ENCODE data around the gene STARD10.

STARD10 gene

DNA sequence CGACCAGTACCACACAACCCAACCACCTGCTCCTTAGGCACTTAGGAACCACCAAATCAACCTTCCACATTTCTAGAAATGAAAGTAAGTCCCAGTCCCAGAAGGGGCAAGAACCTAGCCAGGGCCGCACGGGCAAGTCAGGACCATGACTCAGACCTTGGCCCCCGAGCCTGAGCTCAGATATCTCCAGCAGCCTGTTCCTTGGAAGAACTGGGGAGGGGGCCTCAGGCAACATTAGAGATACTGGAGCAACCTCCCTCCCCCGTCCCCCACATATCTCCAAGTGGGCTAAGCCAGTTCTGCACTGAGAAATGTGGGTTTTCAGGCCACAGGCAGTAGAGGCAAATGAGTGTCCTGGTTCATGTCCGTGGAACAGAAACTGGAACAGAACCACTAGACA is 49.4 kb downstream of the STARD10 start:
- no peak for DNase-seq (ENCODE audit: low spot score)

DNA sequence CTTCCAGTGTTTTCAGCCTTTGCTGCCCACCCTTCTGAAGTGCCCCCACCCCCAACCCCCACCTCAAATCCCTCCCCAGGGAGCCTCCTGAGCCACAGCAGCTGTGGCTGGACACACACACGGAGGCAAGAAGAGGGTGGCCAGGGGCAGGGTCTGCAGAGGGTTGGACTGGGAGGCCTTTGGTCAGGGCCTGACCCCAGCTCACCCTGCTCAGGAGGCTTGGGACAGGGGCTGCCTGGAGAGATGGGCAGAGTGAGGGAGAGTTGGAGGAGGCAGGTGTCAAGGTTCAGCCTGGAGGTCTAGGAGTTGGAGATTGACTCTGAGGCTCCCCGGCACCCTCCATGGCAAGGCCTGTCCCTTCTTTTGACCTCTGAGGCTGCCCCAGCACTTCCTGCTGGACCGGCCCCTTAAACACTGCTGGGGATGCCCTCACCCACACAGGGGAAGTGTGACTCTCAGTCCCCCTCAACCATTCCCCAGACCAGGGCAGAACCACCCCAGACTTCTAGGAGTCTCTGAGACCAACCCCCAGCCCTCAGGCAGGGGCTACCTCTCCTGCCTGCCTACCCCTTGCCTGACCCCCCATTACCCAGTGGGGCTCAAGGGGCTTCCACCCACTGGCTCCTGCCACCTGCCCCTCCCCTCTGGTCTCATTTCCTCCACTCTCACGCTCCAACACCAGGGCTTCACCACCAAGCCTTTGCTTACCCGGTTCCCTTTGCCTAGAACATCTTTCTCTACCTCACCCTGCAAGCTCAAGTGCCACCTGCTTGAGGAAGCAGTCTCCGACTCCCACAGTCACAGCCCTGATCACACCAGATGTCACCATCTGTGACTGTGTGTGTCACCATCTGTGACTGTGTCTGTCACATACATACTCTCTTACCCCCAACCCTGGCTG is 50.3 kb downstream of the STARD10 start:
- no peak for DNase-seq (ENCODE audit: low spot score)

DNA sequence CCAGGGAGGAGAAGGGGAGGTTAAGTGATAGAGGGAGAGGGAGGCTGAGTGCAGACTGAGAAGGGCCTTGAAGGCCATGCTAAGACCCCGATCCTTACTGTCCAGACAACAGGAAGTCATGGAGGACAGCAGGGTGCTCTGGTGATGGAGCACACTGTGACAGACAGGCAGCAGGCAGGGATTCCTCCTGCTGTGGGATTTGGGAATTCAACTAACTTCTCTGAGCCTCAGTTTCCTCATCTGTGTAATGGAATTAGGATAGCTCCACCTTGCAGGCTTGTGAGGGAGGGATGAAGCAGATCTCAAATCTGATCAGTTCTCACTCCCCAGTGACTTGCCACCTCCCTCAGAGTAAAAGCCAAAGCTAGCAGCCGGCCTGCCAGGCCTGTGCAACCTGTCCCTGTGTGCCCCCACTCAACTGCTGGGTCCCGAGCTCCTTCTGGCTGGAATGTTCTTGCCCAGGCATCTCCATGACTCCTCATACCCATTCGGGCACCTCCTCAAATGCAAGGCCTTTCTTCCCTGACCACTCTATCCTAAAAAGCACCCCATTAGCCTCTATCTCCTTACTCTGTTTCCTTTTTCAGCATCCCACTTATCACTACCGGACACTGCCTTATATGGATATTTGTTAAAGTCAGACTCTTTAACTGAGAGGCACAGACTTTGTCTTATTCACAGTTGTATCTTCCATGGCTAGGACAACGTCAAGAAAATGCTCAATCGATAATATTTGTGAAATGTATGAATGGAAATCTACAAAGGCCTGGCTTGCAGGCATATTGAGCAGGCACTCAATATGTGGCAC is 51.1 kb downstream of the STARD10 start:
- DNase-seq (ENCODE audit: low spot score), result no peak

DNA sequence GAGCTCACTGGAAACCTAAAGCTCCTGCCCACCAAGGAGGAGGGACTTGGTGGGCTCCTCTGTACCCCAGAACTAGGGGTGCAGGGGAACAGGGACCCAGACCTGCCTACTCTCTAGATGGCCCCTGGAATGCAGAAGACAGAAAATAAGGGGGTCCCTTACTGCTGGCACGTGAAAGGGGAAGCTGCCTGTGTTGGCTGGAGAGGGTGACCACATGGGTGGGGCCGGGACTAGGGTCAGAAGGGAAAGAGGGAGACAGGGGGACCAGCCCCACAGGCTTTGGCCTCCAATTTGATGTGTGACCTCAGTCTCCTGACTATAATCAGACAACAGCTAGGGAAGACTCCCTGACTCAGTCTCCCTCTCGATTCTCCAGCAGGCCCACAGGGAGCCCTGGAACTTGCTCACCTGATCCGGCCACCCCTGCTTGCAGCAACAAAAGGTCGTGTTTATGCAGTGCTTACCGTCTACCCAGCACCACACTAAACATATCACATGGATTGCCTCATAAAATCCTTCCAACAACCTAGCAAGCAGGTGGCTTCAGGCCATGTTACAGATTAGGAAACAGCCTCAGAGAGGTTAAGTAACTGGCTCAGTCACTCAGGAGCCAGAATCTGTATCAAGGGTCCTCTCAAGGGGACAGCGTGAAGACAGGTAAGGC is 51.9 kb downstream of the STARD10 start:
- DNase-seq (ENCODE audit: low spot score), result no peak

DNA sequence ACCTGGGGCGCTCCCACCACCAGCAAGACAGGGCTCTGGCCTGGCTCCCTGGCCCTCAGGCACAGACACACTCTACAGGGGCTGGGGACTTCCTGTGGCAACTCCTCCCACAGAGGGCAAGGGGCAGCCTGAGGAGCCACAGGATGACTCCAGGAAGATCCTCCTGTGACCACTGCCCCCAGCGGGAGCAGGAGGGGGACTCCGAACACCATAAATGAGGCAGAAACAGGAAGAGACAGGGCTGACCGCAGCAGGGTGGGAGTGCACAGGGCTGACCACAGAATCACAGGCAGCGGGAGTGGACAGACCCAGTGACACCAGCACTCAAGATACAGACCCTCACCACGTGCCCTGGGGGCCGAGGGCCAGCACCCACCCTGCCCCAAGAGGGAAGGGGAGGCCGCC is 52.4 kb downstream of the STARD10 start:
- no peak for DNase-seq (ENCODE audit: low spot score)

DNA sequence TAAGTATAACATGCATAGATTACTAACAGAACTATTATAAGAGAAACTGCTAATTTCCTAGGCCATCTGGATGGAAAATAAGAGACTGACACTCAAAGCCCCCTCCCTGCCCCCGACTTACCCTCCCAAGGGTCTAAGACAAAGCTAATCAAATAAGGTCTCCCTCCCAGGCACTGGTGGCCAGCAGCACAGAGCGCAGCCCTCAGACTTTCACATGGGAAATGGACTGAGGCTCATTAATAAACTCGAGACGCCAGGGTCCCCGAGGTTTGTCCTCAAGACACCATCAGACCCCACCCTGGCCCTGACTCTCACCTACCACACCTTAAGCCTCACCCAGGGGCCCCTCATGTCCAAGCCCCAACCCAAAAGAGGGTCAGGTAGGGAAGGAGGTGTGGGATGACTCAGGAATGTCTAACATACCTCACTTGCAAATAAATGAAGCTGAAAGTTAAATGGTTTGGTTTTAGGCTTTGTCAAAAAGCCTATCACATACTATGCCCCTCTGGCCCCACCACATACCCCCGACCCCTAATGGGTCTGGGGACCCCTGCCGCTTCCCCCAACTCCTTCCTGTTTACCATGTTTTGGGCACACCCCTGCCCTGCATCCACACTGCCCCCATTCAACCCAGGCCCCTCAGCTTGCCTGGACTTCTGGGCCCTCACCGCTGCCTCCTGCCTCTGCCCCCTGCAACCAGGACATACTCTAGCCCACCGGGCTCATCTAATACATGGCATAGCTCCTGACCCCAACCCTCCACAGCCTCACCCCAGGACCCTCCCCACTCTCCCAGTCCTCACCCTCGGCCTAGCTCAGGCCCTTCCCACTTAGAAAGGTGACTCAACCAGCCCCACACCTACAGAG is 53.1 kb downstream of the STARD10 start:
- no peak for DNase-seq (ENCODE audit: low spot score)

DNA sequence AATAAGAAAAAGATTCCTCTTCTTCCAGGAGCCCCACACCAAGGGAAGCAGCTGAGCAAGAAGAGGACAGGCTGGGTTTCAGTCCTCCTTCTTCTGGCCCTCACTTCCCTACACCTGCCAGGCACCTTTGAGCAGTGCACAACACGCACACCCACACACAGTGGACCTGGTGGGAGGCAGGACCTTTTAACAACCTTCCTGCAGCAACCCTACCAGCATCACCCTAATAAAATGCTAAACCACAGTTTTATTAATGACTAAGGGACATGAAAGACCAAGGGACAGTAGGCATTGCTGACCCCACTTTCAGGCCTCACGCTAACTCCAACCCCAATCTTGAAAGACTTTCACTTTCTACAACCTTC is 53.8 kb downstream of the STARD10 start:
- no peak for DNase-seq (ENCODE audit: low spot score)

DNA sequence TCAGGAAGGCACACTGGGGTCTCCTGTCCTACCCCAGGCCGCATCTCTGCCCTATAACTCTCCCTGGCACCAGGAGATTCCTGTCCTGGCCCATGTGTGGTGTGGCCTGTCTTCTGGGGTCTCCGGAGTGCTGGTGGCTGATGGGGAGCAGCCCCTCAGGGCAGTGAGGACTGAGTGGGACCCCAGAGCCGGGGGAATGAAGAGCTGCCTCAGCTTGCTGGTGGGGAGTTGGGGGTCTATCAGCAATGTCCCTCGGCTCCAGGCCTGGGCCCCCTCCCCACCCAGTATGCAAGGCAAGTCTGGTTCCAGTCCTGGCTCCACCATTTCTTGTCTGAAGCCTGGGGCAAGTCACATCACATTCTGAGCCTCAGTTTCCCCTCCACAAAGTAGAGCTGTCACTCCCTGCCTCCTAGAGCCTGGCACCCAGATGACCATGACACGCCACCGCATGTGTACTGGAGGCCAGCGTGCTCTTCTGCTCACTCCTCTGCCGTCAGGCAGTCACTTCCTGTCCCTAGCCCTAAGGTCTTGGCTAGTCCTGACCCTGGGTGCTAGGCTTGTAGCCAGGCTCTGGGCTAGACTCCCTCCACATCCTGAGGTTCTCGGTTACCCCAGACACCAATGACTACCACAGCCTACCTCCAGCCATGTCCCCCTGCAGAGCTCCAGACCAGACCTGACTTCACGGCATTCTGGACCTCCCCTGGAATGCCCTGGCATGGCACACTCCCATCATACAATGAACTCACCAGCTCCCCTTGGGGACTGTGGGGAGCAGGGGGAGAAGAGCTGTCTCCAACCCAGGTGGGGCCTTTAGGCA is 54.4 kb downstream of the STARD10 start:
- DNase-seq (ENCODE audit: low spot score), result no peak

DNA sequence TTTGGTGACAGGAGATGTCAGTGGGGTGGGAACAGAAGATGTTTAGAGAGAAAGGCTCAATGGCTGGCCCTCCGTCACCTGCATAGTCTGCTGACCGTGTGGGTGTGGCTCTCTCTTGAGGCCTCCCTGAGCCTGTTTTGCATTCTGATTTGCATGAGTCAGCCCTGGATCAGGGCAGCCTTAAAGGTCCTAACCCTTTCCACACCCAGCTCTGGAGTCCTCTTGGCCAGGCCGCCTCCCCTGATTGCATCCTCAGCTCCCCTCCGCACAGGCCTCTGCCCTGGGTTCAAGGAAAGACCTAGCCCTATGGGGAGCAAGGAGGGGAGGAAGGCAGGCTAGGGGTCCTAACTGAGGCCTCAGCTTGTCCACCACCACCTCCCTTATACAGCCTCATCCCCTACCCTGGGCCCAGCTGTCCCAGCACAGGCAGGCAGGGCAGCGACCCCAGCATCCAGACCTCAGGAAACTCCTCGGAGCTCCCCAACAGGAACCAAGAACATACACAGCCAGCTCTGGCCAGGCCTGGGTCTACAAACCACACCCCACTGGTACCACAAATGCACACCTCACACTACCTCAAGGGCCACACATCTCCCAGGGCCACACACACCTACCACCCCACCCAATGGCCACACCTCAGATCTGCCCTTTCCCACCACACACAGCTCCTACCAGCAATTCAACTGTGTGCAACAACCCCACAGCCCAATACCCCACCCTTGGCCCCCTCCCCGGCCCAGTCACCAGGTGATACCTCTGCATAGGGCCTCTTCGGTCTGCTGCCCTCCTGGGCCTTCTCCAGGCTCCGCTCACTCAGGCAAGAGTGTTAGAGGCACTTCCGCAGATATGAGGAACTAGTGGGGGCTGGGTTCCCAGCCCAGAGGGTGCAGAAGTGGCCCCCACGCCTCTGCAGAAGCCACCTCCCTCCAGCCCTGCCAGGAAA is 55.4 kb downstream of the STARD10 start:
- no peak for DNase-seq (ENCODE audit: low spot score)

DNA sequence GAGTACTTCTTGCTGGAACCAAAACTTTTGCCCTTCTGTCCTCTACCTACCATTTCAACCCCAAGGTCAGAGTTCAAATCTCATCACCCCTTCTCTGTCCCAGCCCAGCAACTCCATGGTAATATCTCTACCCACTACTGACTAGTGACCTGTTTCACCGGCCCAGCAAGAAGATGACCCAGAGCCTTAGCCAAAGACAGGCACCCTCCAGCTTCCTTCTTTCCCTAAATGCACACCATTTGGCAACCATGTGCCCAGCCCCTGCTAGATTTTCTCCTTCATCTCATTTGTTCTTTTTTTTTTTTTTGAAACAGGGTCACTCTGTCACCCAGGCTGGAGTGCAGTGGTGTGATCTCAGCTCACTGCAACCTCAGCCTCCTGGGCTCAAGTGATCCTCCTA is 56.5 kb downstream of the STARD10 start:
- DNase-seq (ENCODE audit: low spot score), result no peak

DNA sequence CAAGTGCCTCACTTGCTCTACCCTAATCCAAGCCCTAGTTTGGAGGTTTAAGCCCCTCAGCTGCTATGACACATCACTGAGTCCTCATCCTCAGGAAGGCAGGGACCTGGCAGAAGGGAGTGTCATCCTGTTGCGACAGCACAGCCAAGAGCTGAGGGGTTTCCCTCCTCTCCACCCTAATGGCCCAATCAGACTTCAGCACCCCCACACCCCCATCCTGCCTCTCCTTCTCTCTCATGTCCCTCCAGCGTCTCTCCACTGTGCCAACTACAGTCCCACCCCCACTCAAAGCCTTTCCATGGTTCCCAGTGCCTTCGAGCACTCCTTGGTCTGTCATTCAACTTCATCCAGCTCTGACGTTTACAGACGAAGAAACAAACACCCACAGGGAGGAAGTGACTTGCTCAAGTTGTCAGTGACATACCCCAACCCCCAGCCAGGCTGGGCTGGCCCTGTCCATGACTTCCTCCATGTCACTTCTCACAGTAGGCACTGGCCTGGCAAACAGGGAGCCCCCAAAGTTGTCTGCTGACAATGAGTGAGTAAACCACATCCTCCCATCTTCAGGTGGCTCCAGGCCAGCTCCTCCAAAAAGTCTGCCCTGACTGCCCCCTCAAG is 57.3 kb downstream of the STARD10 start:
- DNase-seq (ENCODE audit: low spot score), result no peak

DNA sequence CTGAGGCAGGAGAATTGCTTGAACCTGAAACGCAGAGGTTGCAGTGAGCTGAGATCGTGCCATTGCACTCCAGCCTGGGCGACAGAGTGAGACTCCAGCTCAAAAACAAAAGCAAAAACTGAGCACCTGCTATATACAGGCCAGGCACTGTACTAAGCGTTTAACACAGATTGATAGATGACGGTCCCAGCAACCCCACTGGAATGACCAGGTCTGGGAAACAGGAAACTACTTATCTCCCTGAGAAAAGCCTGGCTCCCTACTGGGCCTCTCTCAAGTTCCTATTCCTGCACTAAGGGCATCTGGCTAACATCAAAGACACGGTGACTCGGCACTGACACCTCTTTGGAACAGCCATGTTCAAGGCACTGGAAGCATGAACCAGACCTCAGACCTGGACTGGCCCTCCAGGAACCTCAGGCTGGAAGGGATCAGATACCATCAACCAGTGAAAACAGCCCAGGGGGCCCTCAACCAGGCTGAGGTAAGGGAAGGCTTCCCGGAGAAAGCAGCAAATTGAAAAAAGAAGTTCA is 58.3 kb downstream of the STARD10 start:
- no peak for DNase-seq (ENCODE audit: low spot score)

DNA sequence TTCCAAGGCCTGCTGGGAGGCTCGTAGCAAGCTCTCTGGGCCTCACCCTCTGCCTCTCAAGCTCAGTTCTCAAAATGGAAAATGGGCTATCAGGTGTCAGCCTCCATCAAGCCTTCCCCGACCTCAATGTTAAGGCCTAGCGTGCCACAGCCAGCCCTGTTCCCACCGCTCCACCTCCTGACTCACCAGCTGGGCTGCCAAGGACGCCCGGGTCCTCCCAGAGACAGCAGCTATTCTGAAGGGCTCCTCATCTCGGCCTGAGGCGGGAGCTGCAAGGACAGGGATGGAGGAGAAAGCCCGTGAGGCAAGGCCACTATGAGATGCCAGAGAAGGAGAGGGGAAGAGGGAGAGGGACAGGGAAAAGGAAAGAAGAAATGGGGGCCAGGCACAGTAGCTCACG is 61.5 kb downstream of the STARD10 start:
- no peak for DNase-seq (ENCODE audit: low spot score)

DNA sequence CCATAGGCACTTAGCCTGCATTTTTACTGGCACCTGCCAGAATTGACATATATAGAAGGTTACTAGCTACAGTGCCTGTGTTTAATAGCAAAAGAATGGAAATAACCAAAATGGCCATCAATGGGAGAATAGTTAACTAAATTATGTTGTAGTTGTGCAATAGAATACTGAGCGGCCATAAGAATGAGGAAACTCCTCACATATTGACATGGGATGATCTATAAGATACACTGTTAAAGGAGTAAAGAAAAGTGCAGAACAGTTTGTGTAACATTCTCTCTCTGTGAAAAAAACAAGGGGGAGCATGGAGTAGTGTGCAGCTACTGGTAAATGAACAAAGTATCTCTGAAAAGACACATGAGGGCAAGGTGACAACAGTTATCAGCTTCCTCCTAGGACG is 63.1 kb downstream of the STARD10 start:
- no peak for DNase-seq (ENCODE audit: low spot score)

DNA sequence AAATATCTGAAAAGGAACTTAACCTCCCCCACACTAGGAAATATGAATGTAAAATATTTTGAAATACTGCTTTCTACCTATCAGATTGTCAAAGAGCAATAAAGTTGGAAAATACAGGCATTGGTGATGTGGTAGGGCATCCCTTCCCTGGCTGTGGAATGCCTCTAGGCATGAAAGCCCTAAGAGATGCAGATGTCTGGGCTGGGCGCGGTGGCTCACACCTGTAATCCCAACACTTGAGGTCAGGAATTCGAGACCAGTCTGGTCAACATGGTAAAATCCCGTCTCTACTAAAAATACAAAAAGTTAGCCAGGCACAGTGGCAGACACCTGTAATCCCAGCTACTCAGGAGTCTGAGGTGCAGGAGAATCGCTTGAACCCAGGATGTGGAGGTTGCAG is 63.6 kb downstream of the STARD10 start:
- DNase-seq (ENCODE audit: low spot score), result no peak

DNA sequence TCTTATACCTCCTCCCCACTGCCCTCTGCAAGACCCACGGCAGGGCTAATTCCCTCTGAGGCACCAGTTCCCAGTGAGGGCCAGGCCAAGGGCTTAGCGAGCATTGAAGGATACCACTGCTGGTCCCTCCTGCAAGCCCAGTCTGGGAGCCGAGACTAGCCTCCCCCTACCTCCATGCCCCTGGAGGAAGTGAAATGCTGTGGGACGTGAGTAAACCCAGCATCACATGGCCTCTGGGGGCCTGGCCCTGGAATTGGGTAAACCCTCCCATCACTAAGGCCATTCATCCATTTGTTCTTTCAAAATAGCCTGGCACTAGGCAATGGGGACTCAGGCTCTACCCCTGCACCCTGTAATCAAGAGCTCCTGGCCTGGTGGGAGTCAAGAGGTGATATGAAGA is 66.3 kb downstream of the STARD10 start:
- no peak for DNase-seq (ENCODE audit: low spot score)

DNA sequence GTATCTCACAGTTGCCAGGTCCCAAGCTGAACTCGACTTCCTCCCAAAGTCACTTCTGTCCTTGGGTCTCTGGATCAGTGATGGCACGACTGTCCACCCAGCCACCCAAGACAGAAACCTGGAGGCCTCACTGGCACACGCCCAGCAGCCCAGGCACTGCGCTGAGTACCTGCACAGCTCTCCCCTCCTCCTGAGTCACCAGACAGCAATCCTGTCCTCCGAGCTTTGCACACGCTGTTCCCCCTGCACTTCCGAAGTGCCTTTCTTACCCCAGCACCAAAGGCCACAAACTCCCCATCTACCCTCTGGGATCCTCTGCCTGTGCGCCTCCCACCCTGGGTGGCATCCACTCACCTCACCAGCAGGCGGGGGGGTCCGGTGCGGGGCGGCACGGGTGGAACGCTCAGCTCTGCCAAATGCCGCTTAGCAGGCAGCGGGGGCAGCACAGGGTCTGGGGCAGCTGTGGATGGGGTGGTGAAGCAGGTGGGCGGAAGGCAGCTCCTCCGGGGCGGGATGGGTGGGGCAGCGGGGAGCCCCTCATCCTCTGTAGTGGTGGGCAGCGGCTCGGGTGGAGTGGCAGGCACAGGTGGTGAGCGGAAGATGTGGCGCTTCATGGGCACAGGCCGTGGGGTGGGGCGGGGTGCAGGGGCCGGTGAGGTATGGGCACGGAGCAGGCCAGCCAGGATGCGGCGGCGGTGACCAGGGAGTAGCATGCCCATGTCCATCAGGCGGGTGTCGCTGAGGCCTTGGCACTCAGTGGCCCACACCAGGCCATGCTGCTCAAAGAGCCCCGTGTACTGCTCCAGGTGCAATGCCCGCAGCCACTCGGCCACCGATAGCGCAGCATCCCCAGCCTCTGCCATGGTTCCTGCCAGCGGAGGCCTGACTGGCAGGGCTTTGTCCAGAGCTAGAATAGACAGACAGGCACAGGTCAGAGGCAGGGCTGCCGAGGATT is 67.3 kb downstream of the STARD10 start:
- DNase-seq (ENCODE audit: low spot score), result no peak

DNA sequence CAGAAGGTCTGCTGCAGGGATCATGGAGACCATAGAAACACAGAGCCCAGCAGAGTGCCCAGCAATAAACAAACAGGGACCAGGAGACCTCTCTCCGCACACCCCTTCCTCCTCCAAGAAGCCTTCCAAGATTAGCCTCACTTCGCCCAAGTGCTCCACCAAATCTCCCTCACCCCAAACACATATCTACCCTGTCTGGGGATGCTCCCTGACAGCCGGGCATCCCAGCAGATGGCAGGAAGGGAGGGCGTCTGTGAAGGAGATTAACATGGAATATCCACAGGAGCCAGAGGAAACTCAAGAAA is 68.2 kb downstream of the STARD10 start:
- no peak for DNase-seq (ENCODE audit: low spot score)

Measured in globus pallidus (tissue), 1 donor.